Measurements from ENCODE around the gene OR10J4.
"Not testable (repeated sequence)": the region's sequence is repeated elsewhere in the genome, so short reads cannot be mapped to it uniquely, and the experiment has no call there.

Gene OR10J4

GRCh38 chr1:159443066-159443750 is 11.2 kb downstream of the OR10J4 start:
- Histone ChIP-seq H2BK15ac (replicated peaks; ENCODE audit: low read depth) (no peak overlapping the region), H3K23ac (ENCODE audit: low read length) (no peak overlapping the region), H3K79me1 (ENCODE audit: low read length) (no peaks in the 10 kb centered on the region), H3K4me1 (ENCODE audit: control insufficient read depth, low read depth, low read length) (no peaks in the 10 kb centered on the region), H3K27ac (ENCODE audit: low read depth, low read length) (no peak overlapping the region), H2BK5ac (ENCODE audit: low read length) (no peak overlapping the region), H4K8ac (ENCODE audit: low read depth, low read length) (no peak overlapping the region), H3K18ac (ENCODE audit: low read length) (no peak overlapping the region), H3K4ac (ENCODE audit: low read depth, low read length) (no peak overlapping the region), H3K27me3 (ENCODE audit: insufficient read depth, low read length, poor library complexity) (no peaks in the 10 kb centered on the region), H2BK120ac (ENCODE audit: low read depth, low read length) (no peak overlapping the region), H3K56ac (ENCODE audit: low read length) (no peak overlapping the region), H3K4me2 (ENCODE audit: low read length) (no peak overlapping the region), H4K5ac (ENCODE audit: low read length) (no peak overlapping the region), H3K4me3 (ENCODE audit: low read length) (no peak overlapping the region), H3K9ac (ENCODE audit: low read length) (no peak overlapping the region), H3K79me2 (ENCODE audit: control insufficient read depth, insufficient read depth, low read length) (no peaks in the 10 kb centered on the region), H3K36me3 (ENCODE audit: control insufficient read depth, insufficient read depth, low read length) (no peaks in the 10 kb centered on the region), H2AK5ac (ENCODE audit: low read length) (no peak overlapping the region)
- WGBS (ENCODE audit: extremely low coverage, insufficient coverage, low lambda C conversion rate): no CpG with 5 or more reads among the region's 4 CpGs
- no peak for DNase-seq

GRCh38 chr1:159444511-159444910 is 12.5 kb downstream of the OR10J4 start:
- no peak overlapping the region for H3K4me2 ChIP-seq (ENCODE audit: low read length)
- no peaks in the 10 kb centered on the region for H3K79me2 ChIP-seq (ENCODE audit: control insufficient read depth, insufficient read depth, low read length)
- no peak overlapping the region for H3K56ac ChIP-seq (ENCODE audit: low read length)
- no peak overlapping the region for H3K27ac ChIP-seq (ENCODE audit: low read depth, low read length)
- no peaks in the 10 kb centered on the region for H3K4me1 ChIP-seq (ENCODE audit: control insufficient read depth, low read depth, low read length)
- no peak overlapping the region for H2BK15ac ChIP-seq (replicated peaks; ENCODE audit: low read depth)
- no peak overlapping the region for H3K4me3 ChIP-seq (ENCODE audit: low read length)
- H3K4ac ChIP-seq (ENCODE audit: low read depth, low read length): no peak overlapping the region
- H2BK120ac ChIP-seq (ENCODE audit: low read depth, low read length): no peak overlapping the region
- H2BK5ac ChIP-seq (ENCODE audit: low read length): no peak overlapping the region
- H3K18ac ChIP-seq (ENCODE audit: low read length): no peak overlapping the region
- H3K36me3 ChIP-seq (ENCODE audit: control insufficient read depth, insufficient read depth, low read length): no peaks in the 10 kb centered on the region
- no peak for DNase-seq
- H4K8ac ChIP-seq (ENCODE audit: low read depth, low read length): no peak overlapping the region
- H3K27me3 ChIP-seq (ENCODE audit: insufficient read depth, low read length, poor library complexity): no peaks in the 10 kb centered on the region
- no peak overlapping the region for H2AK5ac ChIP-seq (ENCODE audit: low read length)
- H3K23ac ChIP-seq (ENCODE audit: low read length): no peak overlapping the region
- H3K79me1 ChIP-seq (ENCODE audit: low read length): no peaks in the 10 kb centered on the region
- H4K5ac ChIP-seq (ENCODE audit: low read length): no peak overlapping the region
- no peak overlapping the region for H3K9ac ChIP-seq (ENCODE audit: low read length)

- H4K8ac ChIP-seq (ENCODE audit: low read depth, low read length): no peak overlapping the region
- no peak overlapping the region for H2BK120ac ChIP-seq (ENCODE audit: low read depth, low read length)
- H3K9ac ChIP-seq (ENCODE audit: low read length): no peak overlapping the region
- H3K4me1 ChIP-seq (ENCODE audit: control insufficient read depth, low read depth, low read length): no peaks in the 10 kb centered on the region
- no peaks in the 10 kb centered on the region for H3K79me2 ChIP-seq (ENCODE audit: control insufficient read depth, insufficient read depth, low read length)
- H3K4me3 ChIP-seq (ENCODE audit: low read length): no peak overlapping the region
- no peak overlapping the region for H3K4ac ChIP-seq (ENCODE audit: low read depth, low read length)
- H3K36me3 ChIP-seq (ENCODE audit: control insufficient read depth, insufficient read depth, low read length): no peaks in the 10 kb centered on the region
- H3K18ac ChIP-seq (ENCODE audit: low read length): no peak overlapping the region
- no peak overlapping the region for H2BK5ac ChIP-seq (ENCODE audit: low read length)
- no peaks in the 10 kb centered on the region for H3K27me3 ChIP-seq (ENCODE audit: insufficient read depth, low read length, poor library complexity)
- H3K79me1 ChIP-seq (ENCODE audit: low read length): no peaks in the 10 kb centered on the region
- H3K4me2 ChIP-seq (ENCODE audit: low read length): no peak overlapping the region
- no peak overlapping the region for H2AK5ac ChIP-seq (ENCODE audit: low read length)
- no CpG with 5 or more reads among the region's 1 CpG for WGBS (ENCODE audit: extremely low coverage, insufficient coverage, low lambda C conversion rate)
- no peak overlapping the region for H4K5ac ChIP-seq (ENCODE audit: low read length)
- DNase-seq: no peak
- no peak overlapping the region for H3K27ac ChIP-seq (ENCODE audit: low read depth, low read length)
- no peak overlapping the region for H3K23ac ChIP-seq (ENCODE audit: low read length)
- H3K56ac ChIP-seq (ENCODE audit: low read length): no peak overlapping the region
- H2BK15ac ChIP-seq (replicated peaks; ENCODE audit: low read depth): no peak overlapping the region
Measured at GRCh38 chr1:159448181-159448580, 16.2 kb downstream of the OR10J4 start.

GRCh38 chr1:159449605-159450004 is 17.6 kb downstream of the OR10J4 start:
- H3K36me3 ChIP-seq (ENCODE audit: control insufficient read depth, insufficient read depth, low read length); H3K4ac ChIP-seq (ENCODE audit: low read depth, low read length); H2AK5ac ChIP-seq (ENCODE audit: low read length); H3K23ac ChIP-seq (ENCODE audit: low read length); H3K9ac ChIP-seq (ENCODE audit: low read length); H3K4me3 ChIP-seq (ENCODE audit: low read length); H3K79me2 ChIP-seq (ENCODE audit: control insufficient read depth, insufficient read depth, low read length); H3K56ac ChIP-seq (ENCODE audit: low read length); H2BK5ac ChIP-seq (ENCODE audit: low read length); H3K4me2 ChIP-seq (ENCODE audit: low read length); H4K8ac ChIP-seq (ENCODE audit: low read depth, low read length); H3K27ac ChIP-seq (ENCODE audit: low read depth, low read length); H2BK120ac ChIP-seq (ENCODE audit: low read depth, low read length); H2BK15ac ChIP-seq (replicated peaks; ENCODE audit: low read depth); H3K27me3 ChIP-seq (ENCODE audit: insufficient read depth, low read length, poor library complexity); DNase-seq; H4K5ac ChIP-seq (ENCODE audit: low read length); H3K4me1 ChIP-seq (ENCODE audit: control insufficient read depth, low read depth, low read length); H3K18ac ChIP-seq (ENCODE audit: low read length); H3K79me1 ChIP-seq (ENCODE audit: low read length): not testable (repeated sequence)
- no CpG with 5 or more reads among the region's 23 CpGs for WGBS (ENCODE audit: extremely low coverage, insufficient coverage, low lambda C conversion rate)

GRCh38 chr1:159459551-159459950 is 27.5 kb downstream of the OR10J4 start:
- no CpG with 5 or more reads among the region's 2 CpGs for WGBS (ENCODE audit: extremely low coverage, insufficient coverage, low lambda C conversion rate)
- H3K79me2 ChIP-seq (ENCODE audit: control insufficient read depth, insufficient read depth, low read length): no peaks in the 10 kb centered on the region
- no peak for DNase-seq
- no peak overlapping the region for H2BK5ac ChIP-seq (ENCODE audit: low read length)
- H3K4me2 ChIP-seq (ENCODE audit: low read length): no peak overlapping the region
- H3K4me1 ChIP-seq (ENCODE audit: control insufficient read depth, low read depth, low read length): no peaks in the 10 kb centered on the region
- H3K23ac ChIP-seq (ENCODE audit: low read length): no peak overlapping the region
- no peaks in the 10 kb centered on the region for H3K36me3 ChIP-seq (ENCODE audit: control insufficient read depth, insufficient read depth, low read length)
- no peak overlapping the region for H3K56ac ChIP-seq (ENCODE audit: low read length)
- no peaks in the 10 kb centered on the region for H3K27me3 ChIP-seq (ENCODE audit: insufficient read depth, low read length, poor library complexity)
- no peaks in the 10 kb centered on the region for H3K79me1 ChIP-seq (ENCODE audit: low read length)
- H2BK120ac ChIP-seq (ENCODE audit: low read depth, low read length): no peak overlapping the region
- H2AK5ac ChIP-seq (ENCODE audit: low read length): no peak overlapping the region
- H3K9ac ChIP-seq (ENCODE audit: low read length): no peak overlapping the region
- H3K27ac ChIP-seq (ENCODE audit: low read depth, low read length): no peak overlapping the region
- H3K4me3 ChIP-seq (ENCODE audit: low read length): no peak overlapping the region
- H4K8ac ChIP-seq (ENCODE audit: low read depth, low read length): no peak overlapping the region
- H2BK15ac ChIP-seq (replicated peaks; ENCODE audit: low read depth): no peak overlapping the region
- H4K5ac ChIP-seq (ENCODE audit: low read length): no peak overlapping the region
- H3K18ac ChIP-seq (ENCODE audit: low read length): no peak overlapping the region
- no peak overlapping the region for H3K4ac ChIP-seq (ENCODE audit: low read depth, low read length)

GRCh38 chr1:159465191-159465603 is 33.2 kb downstream of the OR10J4 start:
- Histone ChIP-seq H3K79me2 (ENCODE audit: control insufficient read depth, insufficient read depth, low read length) (no peaks in the 10 kb centered on the region), H2BK120ac (ENCODE audit: low read depth, low read length) (no peak overlapping the region), H3K23ac (ENCODE audit: low read length) (no peak overlapping the region), H3K56ac (ENCODE audit: low read length) (no peak overlapping the region), H4K5ac (ENCODE audit: low read length) (no peak overlapping the region), H3K18ac (ENCODE audit: low read length) (no peak overlapping the region), H3K27ac (ENCODE audit: low read depth, low read length) (no peak overlapping the region), H3K9ac (ENCODE audit: low read length) (no peak overlapping the region), H3K36me3 (ENCODE audit: control insufficient read depth, insufficient read depth, low read length) (no peaks in the 10 kb centered on the region), H3K4me2 (ENCODE audit: low read length) (no peak overlapping the region), H3K79me1 (ENCODE audit: low read length) (no peaks in the 10 kb centered on the region), H3K4me1 (ENCODE audit: control insufficient read depth, low read depth, low read length) (no peaks in the 10 kb centered on the region), H2BK15ac (replicated peaks; ENCODE audit: low read depth) (no peak overlapping the region), H3K4me3 (ENCODE audit: low read length) (no peak overlapping the region), H4K8ac (ENCODE audit: low read depth, low read length) (no peak overlapping the region), H2AK5ac (ENCODE audit: low read length) (no peak overlapping the region), H3K27me3 (ENCODE audit: insufficient read depth, low read length, poor library complexity) (no peaks in the 10 kb centered on the region), H3K4ac (ENCODE audit: low read depth, low read length) (no peak overlapping the region), H2BK5ac (ENCODE audit: low read length) (no peak overlapping the region)
- DNase-seq: no peak
- no CpG with 5 or more reads among the region's 3 CpGs for WGBS (ENCODE audit: extremely low coverage, insufficient coverage, low lambda C conversion rate)
